GM19023 (cell line): ENCODE data around the gene SRD5A3.
A peak's percentile ranks its signal among the peaks of the same experiment; 100 is the strongest.

Source experiments
- ATAC-seq: cut with Tn5 transposase; IDR thresholded peaks from one replicate; pipeline ENCODE4 v1.9.1; 2021; ENCODE audit warnings: mild to moderate bottlenecking, moderate library complexity; ENCODE audit not compliant: unreplicated experiment

The SRD5A3 gene

DNA sequence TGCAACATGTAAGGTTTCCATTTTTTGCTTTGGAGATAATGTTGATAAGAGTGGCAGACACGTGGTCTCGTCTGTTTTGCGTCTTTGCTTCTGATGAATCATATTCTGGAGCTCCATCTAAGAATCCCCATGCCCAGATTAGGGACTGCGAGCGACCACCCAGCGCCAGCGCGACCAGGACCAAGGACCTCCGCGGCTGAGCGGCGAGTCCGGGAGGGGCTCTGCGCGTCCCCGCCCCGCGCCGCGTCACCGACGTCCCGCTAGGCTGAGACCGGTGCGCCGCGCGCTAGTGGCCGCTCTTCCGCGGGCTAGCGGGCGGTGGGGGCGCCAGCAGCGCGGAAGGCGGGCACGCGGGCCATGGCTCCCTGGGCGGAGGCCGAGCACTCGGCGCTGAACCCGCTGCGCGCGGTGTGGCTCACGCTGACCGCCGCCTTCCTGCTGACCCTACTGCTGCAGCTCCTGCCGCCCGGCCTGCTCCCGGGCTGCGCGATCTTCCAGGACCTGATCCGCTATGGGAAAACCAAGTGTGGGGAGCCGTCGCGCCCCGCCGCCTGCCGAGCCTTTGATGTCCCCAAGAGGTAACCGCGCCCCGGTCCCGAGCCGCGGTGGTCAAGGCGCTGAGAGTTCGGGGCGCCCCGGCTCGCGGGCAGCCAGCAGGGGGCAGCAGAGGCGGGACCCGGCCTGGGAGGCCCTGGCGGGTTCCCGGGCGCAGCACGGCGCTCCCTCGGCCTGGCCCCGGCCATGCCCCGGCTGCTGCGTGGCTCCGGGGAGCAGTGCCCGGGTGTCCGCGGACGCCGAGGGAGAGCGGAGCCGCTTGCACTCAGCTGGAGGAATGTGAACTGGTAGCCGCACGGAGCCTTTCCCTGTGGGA lies at the start of gene SRD5A3:
Gene SRD5A3, plus strand, starts transcription at position 263 of the 871 bp plus-strand sequence. Its CDS starts 95 bp downstream, at position 358.
- peak; percentile 97 for ATAC-seq

DNA sequence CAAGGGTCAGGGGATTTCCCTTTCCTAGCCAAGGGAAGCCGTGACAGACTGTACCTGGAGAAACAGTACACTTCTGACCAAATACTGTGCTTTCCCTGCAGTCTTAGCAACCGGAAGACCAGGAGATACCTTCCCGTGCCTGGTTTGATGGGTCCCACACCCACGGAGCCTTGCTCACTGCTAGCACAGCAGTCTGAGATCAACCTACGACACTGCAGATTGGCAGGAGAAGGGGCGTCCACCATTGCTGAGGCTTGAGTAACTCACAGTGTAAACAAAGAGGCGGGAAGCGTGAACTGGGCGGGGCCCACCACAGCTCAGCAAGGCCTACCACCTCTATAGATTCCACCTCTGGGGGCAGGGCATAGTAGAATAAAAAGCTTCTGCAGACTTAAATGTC lies 48.7 kb upstream of the SRD5A3 start:
- ATAC-seq: no peak

DNA sequence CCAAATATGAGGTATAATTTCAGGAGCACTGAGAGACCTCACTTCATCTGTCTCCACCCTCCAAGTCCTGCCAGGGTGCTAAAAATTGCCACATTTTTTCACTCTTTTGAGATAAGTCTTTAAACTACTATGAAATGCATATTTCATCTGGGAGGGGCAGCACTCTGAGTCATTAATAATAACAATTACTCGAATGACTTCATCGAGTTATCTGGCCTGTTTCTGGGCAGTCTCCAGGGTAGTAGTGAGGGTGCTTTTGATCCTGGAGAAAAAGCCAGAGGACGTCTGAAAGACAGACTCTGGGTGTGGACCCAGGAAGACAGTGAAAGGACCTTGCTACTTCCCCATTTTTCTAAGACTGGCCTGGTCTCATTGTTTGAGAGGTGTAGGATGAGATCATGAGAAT lies 42.3 kb upstream of the SRD5A3 start:
- ATAC-seq: no peak

DNA sequence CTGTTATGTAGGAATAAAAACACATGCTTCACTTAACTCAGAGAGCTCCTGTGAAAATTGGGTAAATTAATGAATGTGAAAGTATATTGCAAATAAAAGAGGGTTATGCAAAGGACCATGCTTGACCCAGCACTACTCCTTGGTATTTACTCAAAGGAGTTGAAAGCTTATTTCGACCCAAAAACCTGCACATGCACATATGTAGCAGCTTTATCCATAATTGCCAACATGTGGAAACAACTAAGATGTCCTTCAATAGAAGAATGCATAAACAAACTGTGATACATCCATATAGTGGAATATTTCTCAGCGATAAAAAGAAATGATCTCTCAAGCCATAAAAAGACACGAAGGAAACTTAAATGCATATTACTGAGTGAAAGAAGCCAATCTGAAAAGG lies 41.7 kb upstream of the SRD5A3 start:
- ATAC-seq: no peak

DNA sequence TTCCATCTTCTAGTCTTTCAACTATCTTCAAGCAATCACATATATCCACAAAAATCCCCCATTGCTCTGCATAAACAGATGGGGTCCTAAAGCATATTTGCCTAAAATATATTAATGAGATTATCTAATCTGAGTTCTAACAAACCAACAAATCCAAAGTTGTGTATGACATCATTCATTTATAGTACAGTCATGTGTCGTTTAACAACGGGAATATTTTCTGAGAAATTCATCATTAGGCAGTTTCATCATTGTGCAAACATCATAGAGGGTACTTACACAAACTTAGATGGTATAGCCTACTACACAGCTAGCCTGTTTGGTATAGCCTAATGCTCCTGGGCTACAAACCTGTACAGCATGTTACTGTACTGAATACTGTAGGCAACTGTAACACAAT lies 38.0 kb upstream of the SRD5A3 start:
- no peak for ATAC-seq

DNA sequence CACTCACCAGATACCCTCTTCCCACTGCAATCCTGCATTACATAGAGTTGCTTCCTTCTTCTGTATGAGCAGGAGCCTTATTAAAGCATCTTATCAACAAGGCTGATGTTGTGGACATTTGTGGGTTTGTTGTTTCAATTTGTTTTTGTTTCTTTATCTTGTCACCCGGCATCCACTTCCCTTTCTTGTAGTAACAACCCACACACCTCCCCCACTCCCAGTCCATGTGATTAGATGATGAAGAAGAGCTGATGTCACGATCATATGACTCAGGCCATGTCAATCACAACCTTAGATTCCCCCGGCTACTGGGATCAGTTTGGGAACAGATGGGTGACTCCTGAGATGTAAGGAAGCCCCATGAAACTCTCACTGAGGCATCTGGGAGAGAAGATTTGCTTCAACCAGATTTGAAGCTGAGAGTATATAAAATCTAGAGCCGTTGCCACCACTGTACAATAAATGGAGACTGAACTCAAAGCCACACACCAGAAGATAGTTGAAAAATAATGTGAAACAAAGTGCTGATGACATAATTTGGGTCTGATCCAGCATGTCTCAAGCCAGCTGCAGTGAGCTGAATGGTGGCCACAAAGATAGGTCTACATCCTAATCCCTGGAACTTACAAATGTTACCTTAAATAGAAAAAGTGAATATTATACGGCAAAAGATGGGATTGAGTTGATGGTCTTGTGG lies 34.1 kb upstream of the SRD5A3 start:
- no peak for ATAC-seq

DNA sequence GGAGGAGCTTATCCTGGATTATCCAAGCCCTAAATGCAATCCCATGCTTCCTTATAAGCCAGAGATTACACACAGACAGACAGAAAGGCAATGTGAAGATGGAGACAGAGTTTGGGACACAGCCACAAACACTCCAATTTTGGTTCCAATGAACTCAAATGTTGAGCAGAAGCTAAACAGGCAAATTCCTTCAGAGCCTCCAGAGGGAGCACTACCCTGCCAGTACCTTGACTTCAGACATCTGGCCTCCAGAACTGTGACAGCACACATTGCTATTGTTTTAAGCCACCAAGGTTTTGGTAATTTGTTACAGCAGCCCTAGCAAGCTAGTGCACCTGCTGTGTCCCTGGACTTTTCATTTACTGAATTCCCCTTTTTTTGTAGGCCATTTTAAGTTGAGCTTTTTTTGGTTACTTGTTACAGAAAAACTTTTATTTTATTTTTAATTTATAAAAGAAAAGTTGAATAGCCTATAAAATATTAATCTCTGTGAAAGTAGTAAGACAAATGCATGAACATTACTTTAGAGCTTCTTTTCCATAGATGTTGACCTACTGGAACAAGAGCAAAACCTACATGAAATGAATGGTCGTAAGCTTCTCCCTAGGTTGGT lies 33.4 kb upstream of the SRD5A3 start:
- peak; percentile 62 for ATAC-seq

DNA sequence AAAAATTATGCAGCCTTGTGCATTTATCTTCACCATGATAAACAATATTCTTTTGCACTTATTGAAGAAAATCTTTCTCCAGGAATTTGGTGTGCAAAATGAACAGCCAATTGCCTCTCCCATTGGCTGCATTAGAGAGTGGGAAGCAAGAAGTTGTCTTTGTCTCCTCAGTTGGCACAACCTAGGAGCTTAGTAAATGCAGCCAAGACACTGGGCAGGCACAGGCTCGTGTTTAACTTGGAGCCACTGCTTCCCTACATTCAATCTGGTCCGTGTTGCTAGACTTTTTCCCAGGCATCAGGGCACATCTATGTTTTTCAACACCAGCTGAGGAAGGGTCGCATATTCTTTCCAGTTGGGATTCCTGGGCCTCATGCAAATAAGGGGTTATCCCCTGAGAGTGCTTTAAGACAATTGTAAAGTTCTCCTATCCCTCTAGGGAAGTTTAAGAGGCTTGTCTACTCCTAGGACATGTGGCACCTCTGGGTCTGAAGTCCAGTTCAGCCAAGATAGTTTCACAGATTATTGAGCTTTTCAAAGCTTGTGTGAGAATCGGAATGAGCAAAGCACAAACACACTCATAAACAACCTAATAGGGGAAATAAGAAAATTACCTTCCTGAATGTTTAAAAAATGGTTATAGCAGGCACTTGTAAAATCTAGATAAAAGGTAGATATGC lies 31.8 kb upstream of the SRD5A3 start:
- ATAC-seq: no peak

DNA sequence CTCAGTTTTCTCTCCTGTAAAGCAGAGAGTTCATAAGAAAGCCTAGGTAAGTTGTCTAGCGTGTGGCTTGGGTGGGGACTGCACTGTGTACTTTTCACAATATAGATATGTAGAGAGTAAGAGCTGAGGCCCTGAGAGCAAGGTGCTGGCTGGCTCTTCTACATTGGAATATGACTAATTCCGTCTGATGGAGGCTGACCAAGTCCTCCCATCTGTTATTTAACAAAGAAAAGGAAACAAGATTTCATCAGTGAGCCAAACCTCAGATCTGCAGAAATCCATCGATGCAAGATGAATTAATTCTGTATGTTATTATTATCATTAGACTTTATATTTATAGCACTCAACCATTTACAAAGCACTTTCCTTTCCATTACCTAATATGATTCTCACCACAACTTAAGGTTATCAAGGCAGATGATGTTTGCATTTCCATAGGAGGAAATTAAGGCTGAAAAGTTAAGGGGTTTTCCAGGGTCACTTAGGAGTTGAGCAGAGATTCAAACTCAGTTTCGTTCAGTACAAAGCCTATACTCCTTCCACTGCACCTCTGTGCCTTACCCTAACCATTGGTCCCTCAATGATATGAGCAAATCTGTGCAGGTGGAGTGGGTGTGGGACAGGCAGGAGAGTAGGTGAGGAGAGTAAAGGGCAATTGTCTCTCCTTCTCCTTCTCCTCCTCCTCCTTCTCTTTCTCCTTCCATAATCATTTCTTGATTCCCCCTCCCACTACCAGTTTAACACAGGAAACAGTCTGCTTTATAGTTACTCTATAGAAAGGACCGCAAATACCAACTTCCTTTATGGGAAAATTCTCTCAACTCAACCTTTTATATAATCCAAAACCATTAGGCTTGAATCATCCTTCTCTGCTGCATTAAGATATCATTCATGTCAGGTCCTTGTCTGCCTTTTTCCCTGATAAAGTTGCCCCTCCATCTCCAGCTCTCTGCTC lies 27.6 kb upstream of the SRD5A3 start:
- no peak for ATAC-seq

DNA sequence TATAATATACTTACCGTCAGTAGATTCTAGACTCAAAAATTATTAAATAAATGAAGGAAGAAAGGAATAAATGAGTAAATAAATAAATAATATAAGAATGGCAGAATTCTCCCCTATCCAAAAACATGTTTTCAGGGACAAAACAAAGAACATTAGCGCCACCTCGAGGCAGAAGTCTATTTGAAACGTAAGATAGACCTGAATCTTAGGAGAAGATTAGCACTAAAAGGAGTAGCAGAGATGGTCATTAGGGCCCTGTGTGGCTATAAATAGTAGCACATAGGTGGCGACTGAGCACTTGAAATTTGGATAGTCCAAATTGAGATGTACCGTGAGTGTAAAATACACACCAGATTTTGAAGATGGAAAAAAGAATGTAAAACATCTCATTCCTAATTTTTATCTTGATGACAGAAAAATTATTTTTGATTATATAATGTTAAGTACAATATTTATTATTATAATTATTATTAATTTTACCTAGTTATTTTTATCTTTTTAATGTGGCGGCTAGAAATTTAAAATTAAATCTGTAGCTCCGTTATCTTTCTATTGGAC lies 24.3 kb upstream of the SRD5A3 start:
- ATAC-seq: no peak

DNA sequence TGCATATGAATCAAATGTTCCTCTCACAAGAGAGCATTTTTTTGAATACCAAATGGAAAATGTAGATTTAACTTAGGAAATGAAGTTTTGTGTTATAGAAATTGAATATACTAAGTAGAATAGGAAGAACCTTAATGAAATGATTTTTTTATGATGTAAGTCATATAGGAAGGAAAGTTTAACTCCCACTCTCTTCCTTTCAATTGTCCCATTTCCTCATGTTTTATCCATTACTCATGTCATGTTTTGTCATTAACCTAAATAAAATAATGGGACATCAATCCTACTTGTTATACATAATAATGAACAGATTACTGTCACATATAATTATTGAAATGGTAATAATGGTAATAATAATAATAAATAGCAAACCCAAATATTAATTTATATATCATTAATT lies 22.7 kb upstream of the SRD5A3 start:
- ATAC-seq: no peak

DNA sequence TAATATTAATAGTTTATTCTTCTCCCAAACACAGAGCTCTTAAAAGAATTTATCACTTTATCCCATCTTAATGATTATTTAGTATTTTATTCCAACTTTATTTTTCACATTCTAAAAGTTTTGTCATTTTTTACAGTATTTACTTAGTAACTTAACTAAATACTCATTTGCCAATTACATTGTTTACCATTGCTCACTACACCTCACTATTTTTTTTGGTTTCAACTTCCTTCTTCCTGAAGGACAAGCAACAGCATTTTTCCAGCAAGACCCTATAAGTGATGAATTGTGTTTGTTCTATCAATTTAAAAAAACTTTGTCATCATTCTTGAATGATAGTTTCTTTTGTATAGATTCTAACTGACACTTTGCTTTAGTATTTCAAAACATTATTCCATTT lies 19.4 kb upstream of the SRD5A3 start:
- ATAC-seq: no peak

DNA sequence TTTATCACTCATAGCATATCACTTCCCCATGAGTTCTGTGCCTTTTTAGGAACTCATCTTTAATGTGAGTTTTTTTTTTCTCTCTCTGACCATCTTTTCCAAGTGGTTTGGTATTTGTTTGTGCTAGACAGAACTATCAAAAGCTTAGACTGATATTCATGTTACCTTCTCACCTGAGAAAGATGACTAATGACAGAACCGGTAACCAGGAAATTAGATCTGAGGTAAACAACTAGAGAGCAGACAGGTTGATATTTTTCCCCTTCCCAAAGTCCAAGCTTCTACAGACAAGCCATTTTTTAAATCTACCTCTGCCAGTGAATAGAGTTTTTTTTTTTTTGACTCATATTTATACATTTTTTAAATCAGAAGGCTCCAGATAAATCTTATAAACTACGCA lies 17.0 kb upstream of the SRD5A3 start:
- no peak for ATAC-seq

DNA sequence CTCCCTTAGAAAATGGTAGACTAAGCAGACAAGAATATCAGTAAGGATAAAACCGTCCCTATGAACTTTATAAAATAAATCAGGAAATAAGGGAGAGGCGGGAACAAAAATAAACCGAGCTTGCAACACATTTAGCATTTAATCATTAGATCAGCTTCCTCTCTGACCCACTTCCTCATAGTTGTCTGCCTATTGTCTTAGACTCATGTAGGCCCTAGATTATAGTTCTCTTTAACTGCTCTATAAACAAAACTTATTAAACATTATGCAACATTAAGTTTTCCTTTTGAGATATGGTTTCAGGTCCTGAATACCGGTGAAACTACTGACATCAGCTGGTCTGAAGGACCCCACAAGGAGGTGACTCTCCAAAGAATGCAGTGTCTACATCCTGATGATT lies 15.8 kb upstream of the SRD5A3 start:
- ATAC-seq: no peak

DNA sequence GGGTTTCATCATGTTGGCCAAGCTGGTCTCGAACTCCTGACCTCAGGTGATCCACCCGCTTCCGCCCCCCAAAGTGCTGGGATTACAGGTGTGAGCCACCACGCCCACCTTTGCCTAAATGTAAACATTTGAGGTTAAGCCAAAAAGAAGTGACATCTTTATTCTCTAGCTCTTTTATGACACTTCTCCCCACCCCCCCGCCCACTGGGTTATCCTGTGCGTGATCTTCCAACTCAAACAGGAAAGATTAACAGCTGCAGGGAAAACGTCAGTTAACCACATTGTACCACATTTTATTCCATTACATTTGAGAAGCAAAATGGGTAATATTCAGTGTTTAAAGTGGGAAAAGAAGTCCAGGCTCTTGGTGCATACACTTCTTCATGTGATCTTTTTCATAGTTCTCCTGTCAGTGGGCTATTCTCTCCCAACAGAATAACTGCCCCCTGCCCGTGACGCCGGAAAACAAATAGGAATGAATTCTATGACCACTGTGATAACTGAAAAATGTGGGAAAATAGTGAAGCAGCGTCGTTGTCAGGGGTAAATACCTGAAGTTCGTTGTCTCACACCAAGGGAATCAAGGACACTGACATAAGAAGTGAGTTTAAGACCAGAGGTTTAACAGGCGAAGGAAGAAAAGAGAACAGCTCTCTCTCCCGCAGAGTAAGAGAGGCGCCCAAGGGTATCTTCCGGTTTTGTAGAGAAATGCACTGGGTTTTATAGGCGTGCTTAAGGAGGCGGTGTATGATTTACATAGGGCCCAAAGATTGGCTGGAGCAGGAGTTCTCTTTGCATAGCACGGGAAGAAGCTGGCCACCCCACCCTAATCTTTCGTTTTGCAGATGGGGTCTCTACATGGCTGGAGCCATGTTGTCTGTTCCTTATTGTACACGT lies 9.7 kb upstream of the SRD5A3 start:
- no peak for ATAC-seq

DNA sequence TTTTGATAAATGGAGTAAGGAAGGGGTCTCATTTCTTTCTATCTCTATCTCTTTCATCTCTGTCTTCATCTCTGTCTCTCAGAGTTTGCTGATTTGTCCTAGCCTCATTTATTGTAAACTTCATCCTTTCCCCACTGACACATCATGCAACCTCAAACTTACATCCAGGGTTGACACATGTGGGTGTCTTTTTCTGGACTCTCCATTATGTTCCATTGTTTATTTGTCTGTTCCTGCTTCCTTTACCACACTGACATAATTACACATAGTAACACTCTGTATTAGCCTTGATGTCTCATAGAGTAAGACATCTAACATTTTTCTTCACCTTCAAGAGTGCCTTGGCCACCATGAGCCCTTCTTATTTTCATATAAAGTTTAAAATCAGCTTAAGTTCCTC lies 8.1 kb upstream of the SRD5A3 start:
- no peak for ATAC-seq

DNA sequence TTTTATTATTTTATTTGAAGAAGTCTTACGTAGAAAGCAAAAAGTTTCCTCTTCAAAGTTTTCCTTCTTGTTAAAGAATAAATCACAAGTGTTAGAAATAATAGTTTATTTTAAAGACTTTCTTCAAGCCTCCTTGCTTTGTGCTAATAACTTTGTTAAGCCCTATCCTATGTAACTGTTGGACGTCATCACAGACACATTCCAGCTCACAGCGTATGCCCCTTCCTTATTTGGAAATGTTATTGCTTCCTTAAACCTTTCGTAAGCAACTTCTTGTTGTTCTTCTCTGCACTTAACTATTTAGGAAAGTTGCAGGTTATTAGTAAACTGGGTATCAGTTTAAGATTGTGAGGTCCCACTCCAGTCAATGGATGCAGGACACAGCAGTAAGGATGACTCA lies 7.6 kb upstream of the SRD5A3 start:
- no peak for ATAC-seq

DNA sequence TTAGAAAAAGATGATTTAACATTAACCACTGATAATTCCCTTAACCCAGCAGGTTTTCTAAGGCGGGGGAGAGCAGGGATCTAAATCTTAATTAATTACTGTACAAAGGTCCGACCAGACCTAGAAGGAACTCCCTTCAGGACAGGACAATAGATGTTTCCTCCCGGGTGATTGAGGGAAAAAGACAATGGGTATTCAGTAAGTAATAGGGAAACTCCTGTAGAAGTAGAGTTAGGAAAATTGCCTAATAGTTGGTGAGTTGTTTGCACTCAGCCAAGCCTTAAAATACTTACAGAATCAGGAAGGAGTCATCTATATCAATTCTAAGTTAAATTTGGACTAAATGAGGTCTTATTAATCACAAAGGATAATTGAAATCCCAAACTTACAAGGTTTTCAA lies 5.8 kb upstream of the SRD5A3 start:
- no peak for ATAC-seq

DNA sequence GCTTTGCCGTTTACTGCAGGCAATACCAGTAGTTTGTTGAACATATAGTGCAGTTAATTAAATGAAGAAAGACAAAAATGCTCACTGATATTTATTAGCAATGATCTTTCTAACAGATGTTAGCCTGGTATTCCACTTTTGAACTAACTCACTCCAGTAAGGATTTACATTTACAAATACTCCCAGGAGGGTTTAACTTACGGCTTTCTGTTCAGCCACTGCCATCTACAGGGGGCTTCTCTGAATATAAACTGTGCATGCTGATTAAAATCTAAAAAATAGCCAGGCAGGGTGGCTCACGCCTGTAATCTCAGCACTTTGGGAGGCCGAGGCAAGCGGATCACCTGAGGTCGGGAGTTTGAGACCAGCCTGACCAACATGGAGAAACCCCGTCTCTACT lies 2.2 kb upstream of the SRD5A3 start:
- ATAC-seq: no peak
